HEK293 (cell line): ENCODE results near the gene HOXA6.
A peak's percentile ranks its signal among the peaks of the same experiment; 100 is the strongest.

ENCODE experiments used
- KLF10 ChIP-seq: fragments of 450-650 bp; IDR thresholded peaks from 2 replicates; pipeline ENCODE4 v1.5.1; 2018; ENCODE audit warnings: missing biosample characterization, mild to moderate bottlenecking, missing genetic modification characterization
- KLF16 ChIP-seq: fragments of 450-650 bp; formaldehyde crosslinking; IDR thresholded peaks from 2 replicates; pipeline ENCODE4 v1.5.1; 2017; ENCODE audit warnings: missing biosample characterization, missing genetic modification characterization
- MEIS1 ChIP-seq: sonication (generic); formaldehyde crosslinking; IDR thresholded peaks from 2 replicates; pipeline ENCODE4 v1.8.1; 2022; ENCODE audit warnings: missing genetic modification reagents, mild to moderate bottlenecking, borderline replicate concordance
- OVOL3 ChIP-seq: fragments of 450-650 bp; formaldehyde crosslinking; IDR thresholded peaks from 2 replicates; pipeline ENCODE4 v1.5.1; 2016; ENCODE audit warnings: missing biosample characterization, missing genetic modification characterization
- SP2 ChIP-seq: fragments of 450-650 bp; formaldehyde crosslinking; IDR thresholded peaks from 2 replicates; pipeline ENCODE4 v1.5.1; 2016; ENCODE audit warnings: missing biosample characterization, missing genetic modification characterization
- SP7 ChIP-seq: fragments of 450-650 bp; formaldehyde crosslinking; IDR thresholded peaks from 2 replicates; pipeline ENCODE4 v1.5.1; 2016; ENCODE audit warnings: missing biosample characterization, missing genetic modification characterization
- ZBTB20 ChIP-seq: fragments of 450-650 bp; formaldehyde crosslinking; IDR thresholded peaks from 2 replicates; pipeline ENCODE4 v1.5.1; 2016; ENCODE audit warnings: missing biosample characterization, missing genetic modification characterization
- ZBTB8A ChIP-seq: fragments of 450-650 bp; formaldehyde crosslinking; IDR thresholded peaks from 2 replicates; pipeline ENCODE4 v1.5.1; 2016; ENCODE audit warnings: missing biosample characterization, missing genetic modification characterization
- ZEB2 ChIP-seq: fragments of 450-650 bp; formaldehyde crosslinking; IDR thresholded peaks from 2 replicates; pipeline ENCODE4 v1.5.1; 2016; ENCODE audit warnings: missing biosample characterization, missing genetic modification characterization
- ZNF133 ChIP-seq: fragments of 450-650 bp; formaldehyde crosslinking; IDR thresholded peaks from 2 replicates; pipeline ENCODE4 v1.5.1; 2016; ENCODE audit warnings: missing biosample characterization, missing genetic modification characterization
- ZNF23 ChIP-seq: fragments of 450-650 bp; formaldehyde crosslinking; IDR thresholded peaks from 2 replicates; pipeline ENCODE4 v1.5.1; 2016; ENCODE audit warnings: missing biosample characterization, missing genetic modification characterization, borderline replicate concordance
- ZNF248 ChIP-seq: fragments of 450-650 bp; formaldehyde crosslinking; IDR thresholded peaks from 2 replicates; pipeline ENCODE4 v1.5.1; 2017; ENCODE audit warnings: missing biosample characterization, missing genetic modification characterization
- ZNF266 ChIP-seq: fragments of 450-650 bp; formaldehyde crosslinking; IDR thresholded peaks from 2 replicates; pipeline ENCODE4 v1.5.1; 2016; ENCODE audit warnings: missing biosample characterization, missing genetic modification characterization, low read depth
- ZNF423 ChIP-seq: fragments of 450-650 bp; formaldehyde crosslinking; IDR thresholded peaks from 2 replicates; pipeline ENCODE4 v1.5.1; 2016; ENCODE audit warnings: missing biosample characterization, missing genetic modification characterization
- ZNF529 ChIP-seq: fragments of 450-650 bp; formaldehyde crosslinking; IDR thresholded peaks from 2 replicates; pipeline ENCODE4 v1.5.1; 2017; ENCODE audit warnings: missing genetic modification characterization, missing biosample characterization; ENCODE audit not compliant: insufficient replicate concordance
- ZNF561 ChIP-seq: fragments of 450-650 bp; IDR thresholded peaks from 2 replicates; pipeline ENCODE4 v1.5.1; 2018; ENCODE audit warnings: missing biosample characterization, missing genetic modification characterization, borderline replicate concordance
- ZNF600 ChIP-seq: fragments of 450-650 bp; formaldehyde crosslinking; IDR thresholded peaks from 2 replicates; pipeline ENCODE4 v1.5.1; 2016; ENCODE audit warnings: missing biosample characterization, missing genetic modification characterization
- TF ChIP-seq, protein P1 (sequence below): fragments of 450-650 bp; formaldehyde crosslinking; IDR thresholded peaks from 2 replicates; pipeline ENCODE4 v1.5.1; 2017; ENCODE audit warnings: missing biosample characterization, missing genetic modification characterization
- TF ChIP-seq, protein P2 (sequence below): fragments of 450-650 bp; formaldehyde crosslinking; IDR thresholded peaks from 2 replicates; pipeline ENCODE4 v1.5.1; 2017; ENCODE audit warnings: missing biosample characterization, missing genetic modification characterization
- TF ChIP-seq, protein P3 (sequence below): fragments of 450-650 bp; IDR thresholded peaks from 2 replicates; pipeline ENCODE4 v1.5.1; 2018; ENCODE audit warnings: missing biosample characterization, mild to moderate bottlenecking, missing genetic modification characterization
- TF ChIP-seq, protein P4 (sequence below): fragments of 450-650 bp; formaldehyde crosslinking; IDR thresholded peaks from 2 replicates; pipeline ENCODE4 v1.5.1; 2016; ENCODE audit warnings: missing biosample characterization, missing genetic modification characterization
- TF ChIP-seq, protein P5 (sequence below): fragments of 450-650 bp; formaldehyde crosslinking; IDR thresholded peaks from 2 replicates; pipeline ENCODE4 v1.5.1; 2016; ENCODE audit warnings: missing biosample characterization, missing genetic modification characterization

Gene HOXA6

DNA sequence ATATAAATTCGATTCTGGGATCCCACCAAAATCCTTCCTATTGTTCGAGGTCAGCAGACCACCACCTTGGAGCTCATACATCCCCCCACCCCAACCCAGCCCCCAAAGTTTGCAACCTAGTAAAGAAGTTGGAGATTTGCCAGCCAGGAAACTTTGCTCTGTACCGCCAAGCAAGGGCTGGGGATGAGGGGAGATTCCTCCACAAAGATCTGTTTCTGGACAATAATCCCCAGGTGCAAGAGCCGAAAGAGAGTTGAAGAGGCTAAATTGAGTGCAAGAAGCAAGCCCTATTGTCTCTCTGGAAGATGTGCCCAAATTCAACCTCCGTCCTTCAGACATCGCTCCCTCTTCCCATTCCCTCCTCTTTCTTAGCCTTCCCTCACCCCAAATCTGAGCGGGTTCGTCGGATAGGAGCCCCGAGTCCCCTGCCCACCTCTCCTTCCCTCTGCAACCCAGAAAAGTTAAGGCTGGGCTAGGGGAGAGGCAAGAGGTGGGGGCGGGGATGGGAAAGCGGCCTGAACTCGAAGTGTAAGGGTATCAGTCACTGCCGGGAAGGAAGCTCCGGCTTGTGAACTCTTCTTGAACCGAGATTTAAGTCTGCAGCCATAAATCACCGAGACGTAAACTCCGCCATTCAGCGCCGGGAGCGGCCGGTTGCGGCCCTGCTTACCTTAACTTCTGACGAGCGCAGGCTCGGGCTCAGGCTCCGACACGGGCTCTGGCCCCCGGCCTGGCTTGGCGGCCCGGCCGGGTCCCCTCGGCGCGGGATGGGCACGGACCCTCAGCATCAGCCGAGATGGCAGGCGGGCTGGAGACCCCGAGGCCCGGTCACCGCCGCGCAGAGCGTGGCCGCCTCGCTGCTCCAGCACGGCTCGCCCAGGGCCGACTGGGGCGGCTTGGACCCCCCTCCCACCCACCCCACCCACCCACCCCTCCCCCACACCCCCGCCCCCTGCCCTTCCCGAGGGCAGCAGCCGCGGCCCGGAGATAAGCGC, 34.3 kb downstream of the HOXA6 start (continued):
- peak; percentile 33; the same call in 1 of the 2 replicates for TF ChIP-seq ZBTB8A
- TF ChIP-seq ZNF423 (tag by site-specific recombination), result no peak
- TF ChIP-seq, protein P1, sequence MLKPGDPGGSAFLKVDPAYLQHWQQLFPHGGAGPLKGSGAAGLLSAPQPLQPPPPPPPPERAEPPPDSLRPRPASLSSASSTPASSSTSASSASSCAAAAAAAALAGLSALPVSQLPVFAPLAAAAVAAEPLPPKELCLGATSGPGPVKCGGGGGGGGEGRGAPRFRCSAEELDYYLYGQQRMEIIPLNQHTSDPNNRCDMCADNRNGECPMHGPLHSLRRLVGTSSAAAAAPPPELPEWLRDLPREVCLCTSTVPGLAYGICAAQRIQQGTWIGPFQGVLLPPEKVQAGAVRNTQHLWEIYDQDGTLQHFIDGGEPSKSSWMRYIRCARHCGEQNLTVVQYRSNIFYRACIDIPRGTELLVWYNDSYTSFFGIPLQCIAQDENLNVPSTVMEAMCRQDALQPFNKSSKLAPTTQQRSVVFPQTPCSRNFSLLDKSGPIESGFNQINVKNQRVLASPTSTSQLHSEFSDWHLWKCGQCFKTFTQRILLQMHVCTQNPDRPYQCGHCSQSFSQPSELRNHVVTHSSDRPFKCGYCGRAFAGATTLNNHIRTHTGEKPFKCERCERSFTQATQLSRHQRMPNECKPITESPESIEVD (tag by site-specific recombination), result peak; percentile 7; the same call in 1 of the 2 replicates
- TF ChIP-seq ZNF133 (tag by site-specific recombination), result no peak
- TF ChIP-seq MEIS1, result peak; percentile 86; the same call in 1 of the 2 replicates
- TF ChIP-seq ZNF529 (tag by site-specific recombination), result no peak
- TF ChIP-seq ZEB2 (tag by site-specific recombination), result peak; percentile 59
- peak; percentile 74 for TF ChIP-seq ZNF600 (tag by site-specific recombination)
- TF ChIP-seq ZNF266 (tag by site-specific recombination), result no peak
- no peak for TF ChIP-seq ZNF248 (tag by site-specific recombination)
- TF ChIP-seq ZBTB20 (tag by site-specific recombination), result no peak
- TF ChIP-seq, protein P2, sequence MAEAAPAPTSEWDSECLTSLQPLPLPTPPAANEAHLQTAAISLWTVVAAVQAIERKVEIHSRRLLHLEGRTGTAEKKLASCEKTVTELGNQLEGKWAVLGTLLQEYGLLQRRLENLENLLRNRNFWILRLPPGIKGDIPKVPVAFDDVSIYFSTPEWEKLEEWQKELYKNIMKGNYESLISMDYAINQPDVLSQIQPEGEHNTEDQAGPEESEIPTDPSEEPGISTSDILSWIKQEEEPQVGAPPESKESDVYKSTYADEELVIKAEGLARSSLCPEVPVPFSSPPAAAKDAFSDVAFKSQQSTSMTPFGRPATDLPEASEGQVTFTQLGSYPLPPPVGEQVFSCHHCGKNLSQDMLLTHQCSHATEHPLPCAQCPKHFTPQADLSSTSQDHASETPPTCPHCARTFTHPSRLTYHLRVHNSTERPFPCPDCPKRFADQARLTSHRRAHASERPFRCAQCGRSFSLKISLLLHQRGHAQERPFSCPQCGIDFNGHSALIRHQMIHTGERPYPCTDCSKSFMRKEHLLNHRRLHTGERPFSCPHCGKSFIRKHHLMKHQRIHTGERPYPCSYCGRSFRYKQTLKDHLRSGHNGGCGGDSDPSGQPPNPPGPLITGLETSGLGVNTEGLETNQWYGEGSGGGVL (tag by site-specific recombination), result 0 out of 2 replicates have a peak, but pooled peaks have one; percentile 7
- peak; percentile 78 for TF ChIP-seq SP7
- no peak for TF ChIP-seq OVOL3 (tag by site-specific recombination)
- TF ChIP-seq, protein P3, sequence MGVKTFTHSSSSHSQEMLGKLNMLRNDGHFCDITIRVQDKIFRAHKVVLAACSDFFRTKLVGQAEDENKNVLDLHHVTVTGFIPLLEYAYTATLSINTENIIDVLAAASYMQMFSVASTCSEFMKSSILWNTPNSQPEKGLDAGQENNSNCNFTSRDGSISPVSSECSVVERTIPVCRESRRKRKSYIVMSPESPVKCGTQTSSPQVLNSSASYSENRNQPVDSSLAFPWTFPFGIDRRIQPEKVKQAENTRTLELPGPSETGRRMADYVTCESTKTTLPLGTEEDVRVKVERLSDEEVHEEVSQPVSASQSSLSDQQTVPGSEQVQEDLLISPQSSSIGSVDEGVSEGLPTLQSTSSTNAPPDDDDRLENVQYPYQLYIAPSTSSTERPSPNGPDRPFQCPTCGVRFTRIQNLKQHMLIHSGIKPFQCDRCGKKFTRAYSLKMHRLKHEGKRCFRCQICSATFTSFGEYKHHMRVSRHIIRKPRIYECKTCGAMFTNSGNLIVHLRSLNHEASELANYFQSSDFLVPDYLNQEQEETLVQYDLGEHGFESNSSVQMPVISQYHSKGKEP, result no peak
- no peak for TF ChIP-seq ZNF561 (tag by site-specific recombination)
- TF ChIP-seq SP2 (tag by site-specific recombination), result no peak
- TF ChIP-seq KLF16 (tag by site-specific recombination), result 0 out of 2 replicates have a peak, but pooled peaks have one; percentile 23
- TF ChIP-seq, protein P4, sequence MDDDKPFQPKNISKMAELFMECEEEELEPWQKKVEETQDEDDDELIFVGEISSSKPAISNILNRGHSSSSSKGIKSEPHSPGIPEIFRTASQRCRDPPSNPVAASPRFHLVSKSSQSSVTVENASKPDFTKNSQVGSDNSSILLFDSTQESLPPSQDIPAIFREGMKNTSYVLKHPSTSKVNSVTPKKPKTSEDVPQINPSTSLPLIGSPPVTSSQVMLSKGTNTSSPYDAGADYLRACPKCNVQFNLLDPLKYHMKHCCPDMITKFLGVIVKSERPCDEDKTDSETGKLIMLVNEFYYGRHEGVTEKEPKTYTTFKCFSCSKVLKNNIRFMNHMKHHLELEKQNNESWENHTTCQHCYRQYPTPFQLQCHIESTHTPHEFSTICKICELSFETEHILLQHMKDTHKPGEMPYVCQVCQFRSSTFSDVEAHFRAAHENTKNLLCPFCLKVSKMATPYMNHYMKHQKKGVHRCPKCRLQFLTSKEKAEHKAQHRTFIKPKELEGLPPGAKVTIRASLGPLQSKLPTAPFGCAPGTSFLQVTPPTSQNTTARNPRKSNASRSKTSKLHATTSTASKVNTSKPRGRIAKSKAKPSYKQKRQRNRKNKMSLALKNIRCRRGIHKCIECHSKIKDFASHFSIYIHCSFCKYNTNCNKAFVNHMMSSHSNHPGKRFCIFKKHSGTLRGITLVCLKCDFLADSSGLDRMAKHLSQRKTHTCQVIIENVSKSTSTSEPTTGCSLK (tag by site-specific recombination), result no peak
- TF ChIP-seq, protein P5, sequence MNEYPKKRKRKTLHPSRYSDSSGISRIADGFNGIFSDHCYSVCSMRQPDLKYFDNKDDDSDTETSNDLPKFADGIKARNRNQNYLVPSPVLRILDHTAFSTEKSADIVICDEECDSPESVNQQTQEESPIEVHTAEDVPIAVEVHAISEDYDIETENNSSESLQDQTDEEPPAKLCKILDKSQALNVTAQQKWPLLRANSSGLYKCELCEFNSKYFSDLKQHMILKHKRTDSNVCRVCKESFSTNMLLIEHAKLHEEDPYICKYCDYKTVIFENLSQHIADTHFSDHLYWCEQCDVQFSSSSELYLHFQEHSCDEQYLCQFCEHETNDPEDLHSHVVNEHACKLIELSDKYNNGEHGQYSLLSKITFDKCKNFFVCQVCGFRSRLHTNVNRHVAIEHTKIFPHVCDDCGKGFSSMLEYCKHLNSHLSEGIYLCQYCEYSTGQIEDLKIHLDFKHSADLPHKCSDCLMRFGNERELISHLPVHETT (tag by site-specific recombination), result no peak
- no peak for TF ChIP-seq ZNF23
- no peak for TF ChIP-seq KLF10 (tag by site-specific recombination)
